Frontal cortex (tissue), 4 donors: ENCODE measurements around the gene KPNA1. TPM values are rescaled to one million over a fixed set of nuclear protein-coding genes. Genes with fewer than 3 reads are reported as not detected.

Experiments
- DNase-seq, 2 donors: peaks; one replicate each; pipeline ENCODE4 v3.0.0; 2012; ENCODE audit warnings: low spot score in 2 of 2
- FAIRE-seq: peaks from 2 replicates; lab custom pipeline; 2012; peaks lifted over from hg19 to GRCh38; lab: Jason Lieb, UNC
- small RNA-seq: library from RNA; depleted of rRNA; stranded (forward); fragments of <200 nt; gene quantifications from one replicate; pipeline ENCODE3, GENCODE V24; 2014
- total RNA-seq: library from RNA; depleted of rRNA; stranded (reverse); fragments of >200 nt; gene quantifications from one replicate; pipeline ENCODE4 v1.2.3, GENCODE V29; 2014
- donor health status: control.
- donor health status: control.
- donor health status: control.

The KPNA1 gene
- total RNA-seq, 1 donor from 2014 or later = 46.5 TPM

DNA sequence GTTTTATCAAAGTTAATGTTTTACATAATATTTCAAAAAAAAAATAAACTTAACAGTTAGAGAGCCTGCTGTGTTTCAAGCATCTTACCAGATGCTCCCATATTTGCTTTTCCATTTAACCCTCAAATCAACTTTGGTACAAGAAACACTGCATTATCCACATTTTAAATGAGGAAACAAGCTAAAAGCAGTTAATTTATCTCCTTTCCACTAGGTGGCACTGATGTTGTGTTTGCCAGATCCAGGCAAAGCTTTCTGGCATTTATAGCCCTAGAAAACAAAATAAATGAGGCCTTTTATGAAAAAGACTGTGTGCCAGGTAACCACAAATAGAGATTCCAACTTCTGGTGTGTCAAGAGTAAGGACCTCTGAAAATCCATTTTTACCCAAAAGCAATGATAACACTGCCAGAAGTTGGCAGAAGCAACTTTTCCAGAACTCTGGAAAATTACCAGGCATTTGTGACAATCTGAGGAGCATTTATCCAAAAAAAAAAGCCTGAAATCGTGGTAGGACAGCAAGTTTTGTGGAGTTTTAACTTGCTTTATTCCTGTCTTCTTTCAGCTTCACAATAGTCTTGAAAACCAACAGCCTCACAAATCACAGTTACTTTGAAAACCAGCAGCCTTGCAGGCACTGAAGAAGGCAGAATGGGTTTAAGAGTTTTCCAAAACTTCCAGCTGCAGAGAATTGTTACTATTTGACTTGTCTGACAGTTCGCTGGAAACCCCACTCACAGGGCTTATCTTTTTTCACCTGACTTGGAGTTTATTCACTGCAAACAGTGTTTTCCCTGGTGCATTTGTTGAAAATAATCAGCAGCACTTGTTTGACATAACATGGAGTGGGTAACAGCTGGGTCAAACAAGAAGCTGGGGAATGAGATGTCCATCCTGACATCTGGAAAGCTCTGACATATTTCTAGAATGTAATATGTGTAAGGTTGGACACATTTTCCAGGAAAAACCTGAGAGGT is 121.6 kb downstream of the KPNA1 start:
- peak in 1 of 2 donors; percentile 25 for DNase-seq
- peak; percentile 3 for FAIRE-seq

DNA sequence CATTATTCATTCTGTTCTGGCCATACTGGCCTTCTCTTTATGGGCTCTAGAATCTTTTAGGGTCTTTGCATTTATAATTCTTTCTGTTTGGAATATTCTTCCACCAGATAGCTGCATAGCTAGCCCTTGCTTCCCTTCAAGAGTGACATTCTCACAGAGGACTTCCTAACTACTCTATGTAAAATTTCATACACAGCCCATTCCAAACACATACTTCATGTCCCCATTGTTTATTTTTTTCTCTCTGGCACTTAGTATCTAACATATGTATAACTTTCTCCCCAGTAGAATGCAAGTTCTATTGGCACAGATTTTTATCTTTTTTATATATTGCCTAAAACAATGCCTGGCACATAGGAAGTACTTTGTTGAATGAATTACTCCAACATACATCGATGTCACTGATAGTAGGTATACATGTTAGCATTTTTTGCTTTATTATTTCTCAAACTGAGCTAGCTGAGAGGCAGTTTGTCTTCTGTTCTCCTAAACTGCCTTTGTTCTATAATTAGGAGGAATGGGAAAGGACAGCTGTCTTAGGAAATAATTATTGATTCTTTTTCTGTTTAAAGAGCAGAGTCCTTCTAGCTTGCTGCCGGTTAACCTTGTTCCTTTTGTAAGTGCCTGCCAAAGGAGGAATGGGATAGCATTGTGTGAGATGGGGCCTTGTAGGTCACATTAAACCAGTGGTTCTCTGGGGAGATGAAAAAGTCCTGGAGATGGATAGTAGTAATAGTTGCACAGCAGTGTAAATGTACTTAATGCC is 122.9 kb downstream of the KPNA1 start:
- FAIRE-seq (no peak), DNase-seq (no peak)

DNA sequence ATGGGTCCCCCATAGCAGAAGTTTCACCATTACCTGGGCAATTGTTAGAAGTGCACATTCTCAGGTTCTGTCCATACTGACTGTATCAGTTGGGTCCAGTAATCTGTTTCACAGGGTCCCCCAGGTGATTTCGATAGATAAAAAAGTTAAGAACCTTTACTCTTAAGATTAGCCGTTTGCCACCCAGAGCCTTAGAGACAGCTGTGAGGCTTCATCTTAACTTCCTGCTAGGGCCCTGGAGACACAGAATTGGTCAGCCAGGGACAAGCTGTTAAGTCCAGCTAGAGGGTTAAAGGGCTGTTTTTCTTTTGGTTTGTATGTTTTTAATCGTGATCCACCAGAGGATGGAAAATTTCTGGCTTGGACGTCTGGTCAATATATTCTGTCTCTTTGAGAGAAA is 124.1 kb downstream of the KPNA1 start:
- FAIRE-seq = no peak
- DNase-seq = no peak

DNA sequence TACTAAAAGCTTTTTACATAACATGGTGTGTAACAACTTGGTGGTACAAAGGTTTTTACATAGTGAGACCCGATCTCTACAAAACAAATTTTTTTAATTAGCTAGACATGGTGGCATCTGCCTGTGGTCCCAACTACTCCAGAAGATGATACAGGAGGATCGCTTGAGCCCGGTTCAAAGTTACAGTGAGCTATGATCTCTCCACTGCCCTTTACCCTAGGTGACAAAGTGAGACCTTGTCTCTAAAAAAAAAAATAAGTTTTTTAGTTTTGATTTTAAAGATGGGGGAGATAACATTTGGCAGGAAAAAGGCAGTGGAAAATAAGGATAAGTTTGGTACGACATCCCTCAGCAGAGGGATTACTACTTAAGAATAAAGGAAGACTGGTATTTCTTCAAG is 124.8 kb downstream of the KPNA1 start:
- FAIRE-seq (no peak), DNase-seq (no peak)

DNA sequence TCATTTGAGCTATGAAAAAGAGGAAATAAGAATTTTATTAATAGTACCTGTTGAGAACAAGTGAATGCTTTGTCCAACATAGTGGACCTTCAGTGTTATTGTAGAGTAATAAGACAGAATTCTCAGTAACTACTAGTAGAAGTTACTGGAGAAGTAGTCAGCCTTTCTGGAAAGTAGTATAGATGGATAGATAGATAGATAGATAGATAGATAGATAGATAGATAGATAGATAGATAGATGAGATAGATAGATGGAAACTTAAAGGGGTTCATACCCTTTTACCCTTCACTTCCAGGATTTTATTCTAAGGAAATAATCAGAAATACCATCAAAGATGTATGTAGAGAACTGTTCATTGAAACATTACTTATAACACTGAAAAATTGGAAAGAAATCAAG is 125.5 kb downstream of the KPNA1 start:
- no peak for FAIRE-seq
- DNase-seq = no peak

DNA sequence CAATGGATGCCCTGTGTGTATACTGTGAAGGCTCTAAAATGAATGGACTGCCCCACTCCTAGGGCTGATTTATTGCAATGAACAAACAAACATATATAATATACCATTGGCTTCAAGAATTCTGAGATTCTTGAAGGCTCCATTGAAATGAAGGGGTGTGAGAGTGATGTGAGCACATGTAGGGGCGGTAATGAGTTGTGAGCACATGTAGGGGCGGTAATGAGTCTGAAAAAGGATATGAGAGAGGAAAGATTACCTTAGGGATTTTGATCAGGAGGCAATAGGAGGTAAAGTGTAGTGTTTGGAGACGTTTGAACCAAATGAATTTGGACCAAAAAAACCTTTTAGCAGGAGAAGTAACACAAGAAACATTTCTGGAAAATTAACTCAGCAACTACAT is 127.0 kb downstream of the KPNA1 start:
- no peak for DNase-seq

DNA sequence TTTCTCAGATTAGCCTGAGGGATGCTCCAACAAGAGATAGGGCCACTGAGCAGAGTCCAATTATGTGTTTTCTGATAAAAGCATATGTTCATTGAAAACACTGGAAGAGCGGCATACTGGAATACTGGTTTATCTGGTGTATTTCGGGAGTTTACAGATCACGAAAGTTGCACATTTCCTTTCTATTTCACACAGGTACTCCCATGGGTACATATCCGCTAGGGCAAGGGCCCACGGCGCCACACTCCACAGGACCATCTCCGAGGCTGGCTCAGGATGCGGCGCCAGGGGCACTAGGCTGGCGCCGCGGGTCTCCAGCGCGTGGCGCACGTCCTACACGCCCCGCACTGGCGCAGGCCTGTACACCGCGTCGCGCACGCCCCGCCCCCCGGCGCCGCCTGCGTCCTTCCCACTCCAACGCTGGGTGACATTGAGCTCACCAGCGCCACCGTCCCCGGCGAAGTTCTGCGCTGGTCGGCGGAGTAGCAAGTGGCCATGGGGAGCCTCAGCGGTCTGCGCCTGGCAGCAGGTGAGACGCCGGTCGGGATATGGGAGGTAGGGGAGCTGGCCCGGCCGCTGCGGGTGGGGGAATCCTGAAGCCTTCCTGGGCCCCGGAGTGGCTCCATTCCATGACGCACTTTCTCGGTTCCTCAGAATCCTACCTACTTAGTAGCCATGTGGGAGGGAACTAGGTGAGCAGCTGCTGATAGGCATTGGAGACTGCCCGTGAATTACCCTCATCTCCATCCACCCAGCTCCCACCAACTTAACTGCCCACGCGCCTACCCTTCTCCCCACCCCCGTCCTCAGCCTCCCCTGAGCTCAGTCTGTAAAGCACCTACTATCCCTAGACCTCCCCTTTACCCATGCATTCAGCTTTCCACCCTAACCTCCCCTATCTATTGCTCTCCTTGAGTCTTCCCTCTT is 130.7 kb downstream of the KPNA1 start, which contains the start of gene FAM162A:
FAM162A (plus strand) TSS at position 412 of the 927 bp plus-strand sequence; CDS start at position 496, 84 bp downstream.
- DNase-seq = peak; percentile 82 to 90
- FAIRE-seq = no peak

More for the DNA sequence above, 127.0 kb downstream of the KPNA1 start:
- no peak for FAIRE-seq

DNA sequence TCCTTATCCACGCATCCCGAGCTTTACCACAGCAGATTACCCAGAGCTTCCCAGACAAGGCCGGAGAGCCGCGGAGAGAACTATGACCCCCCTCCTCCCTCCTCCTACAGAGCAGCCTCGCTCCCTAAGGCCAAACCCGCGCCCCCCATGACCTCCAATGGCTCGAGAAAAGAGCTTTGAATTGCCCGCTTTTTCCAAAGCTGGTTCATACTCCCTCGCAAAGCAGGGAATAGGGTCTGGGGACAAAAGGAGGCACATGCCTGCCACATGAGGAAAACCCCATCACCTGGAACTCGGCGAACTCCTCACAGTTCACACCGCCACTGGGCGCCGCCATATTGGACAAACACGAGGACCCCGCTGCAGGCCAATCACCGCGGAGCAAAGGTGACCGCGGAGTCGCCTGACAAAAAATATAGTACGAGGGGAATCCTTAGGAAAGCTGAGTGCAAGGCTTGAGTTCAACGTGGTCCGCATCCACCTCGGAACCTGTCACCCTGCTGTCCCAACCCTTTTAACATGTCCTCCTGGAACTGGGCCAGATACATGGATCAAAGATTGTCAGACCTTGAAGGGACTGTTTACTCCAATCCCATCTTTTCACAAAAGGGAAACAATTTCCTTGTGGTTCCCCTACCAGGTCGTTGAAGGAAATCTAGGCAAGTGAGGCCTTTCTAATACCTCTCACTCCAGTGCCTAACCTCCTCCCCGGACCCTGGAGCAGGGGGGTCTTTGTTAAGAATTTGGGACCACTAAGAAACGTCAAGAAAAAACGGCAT is 131.7 kb downstream of the KPNA1 start, which contains the start of gene MIX23:
MIX23 (minus strand) TSS at position 344 of the 779 bp plus-strand sequence; CDS start at position 337, 7 bp downstream.
- FAIRE-seq = no peak

DNA sequence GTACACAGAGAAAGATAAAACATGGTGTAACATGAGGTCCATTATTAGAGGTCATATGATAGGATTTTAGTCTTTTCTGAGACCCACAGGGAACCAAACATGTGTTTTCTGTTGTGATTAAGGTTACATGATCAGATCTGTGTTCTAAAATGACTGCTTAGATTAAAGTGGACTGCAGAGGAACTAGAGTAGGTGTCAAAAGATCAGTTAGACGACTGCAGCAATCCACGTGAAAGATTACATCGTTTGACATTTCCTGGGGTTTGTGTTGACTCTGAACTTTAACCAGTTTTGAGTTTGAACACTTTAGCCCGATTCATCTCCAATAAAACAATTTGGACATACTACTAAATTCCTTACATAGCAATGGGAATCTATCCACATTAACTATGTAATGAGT is 136.8 kb downstream of the KPNA1 start:
- FAIRE-seq = no peak
- no peak for DNase-seq

More for the DNA sequence above, 131.7 kb downstream of the KPNA1 start, which contains the start of gene MIX23:
- DNase-seq = peak; percentile 58 to 70

DNA sequence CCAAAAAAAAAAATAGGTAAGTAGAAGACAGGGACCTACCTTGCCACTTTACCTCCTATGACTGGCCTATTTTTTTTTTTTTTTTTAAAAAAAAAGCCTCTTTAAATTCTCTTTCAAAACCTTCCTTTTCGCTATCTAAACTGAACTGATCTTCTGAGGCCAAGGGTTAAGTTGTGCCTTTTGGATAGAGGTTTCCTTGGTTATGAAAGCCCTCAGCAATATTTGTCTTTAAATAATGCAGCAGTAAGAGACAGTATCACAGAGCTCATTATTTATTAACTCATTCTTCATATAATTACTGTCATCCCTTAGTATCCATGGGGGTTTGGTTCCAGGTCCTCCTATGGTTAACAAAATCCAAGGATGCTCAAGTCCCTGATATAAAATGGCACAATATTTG is 140.7 kb downstream of the KPNA1 start:
- no peak for FAIRE-seq
- DNase-seq = no peak

Small RNA genes lying within 50 kb of the gene (small RNA-seq; reads per million reads assigned to genes)
- not detected for gene AC083798.1
- gene AC096861.1 = not detected

Other genes with a start within 250 kb of the KPNA1 start
- gene CSTA, start 189.7 kb downstream of the KPNA1 start, total RNA-seq = not detected
- 24.5 TPM for gene MIX23, start 131.7 kb downstream of the KPNA1 start, total RNA-seq
- 9.0 TPM for gene FAM162A, start 130.8 kb downstream of the KPNA1 start, total RNA-seq
- gene WDR5B, start 98.9 kb downstream of the KPNA1 start, total RNA-seq = 9.4 TPM
- gene PARP9, start 49.4 kb upstream of the KPNA1 start, total RNA-seq = 4.1 TPM
- 2.4 TPM for gene DTX3L, start 49.4 kb upstream of the KPNA1 start, total RNA-seq
- not detected for gene PARP15, start 62.7 kb upstream of the KPNA1 start, total RNA-seq
- gene PARP14, start 165.9 kb upstream of the KPNA1 start, total RNA-seq = 7.3 TPM